OCI-LY1 (cell line): Measurements from ENCODE around the gene KRCC1.

Experiments used
- H2AFZ ChIP-seq: fragments of 200-600 bp; sonication (generic), shearing (Covaris generic); 2 replicates; pipeline ENCODE4 v1.6.0; 2014; ENCODE audit warnings: antibody characterized with exemption, mild to moderate bottlenecking, low read length
- H3F3A ChIP-seq: fragments of 200-600 bp; sonication (generic), shearing (Covaris generic); 2 replicates; pipeline ENCODE4 v1.6.0; 2014; ENCODE audit warnings: mild to moderate bottlenecking, antibody characterized with exemption, low read length, moderate library complexity; ENCODE audit not compliant: insufficient read depth
- H3K27ac ChIP-seq: fragments of 200-600 bp; sonication (generic); 2 replicates; pipeline ENCODE4 v1.5.1; 2014; ENCODE audit warnings: low read length, mixed run types, mild to moderate bottlenecking, low read depth; ENCODE audit not compliant: poor library complexity, severe bottlenecking
- H3K27me3 ChIP-seq: fragments of 200-600 bp; sonication (generic); 2 replicates; pipeline ENCODE4 v1.6.0; 2014; ENCODE audit warnings: antibody characterized with exemption, mild to moderate bottlenecking, low read length, moderate library complexity; ENCODE audit not compliant: insufficient read depth
- H3K36me3 ChIP-seq: fragments of 200-600 bp; sonication (generic); 2 replicates; pipeline ENCODE4 v1.6.1; 2014; ENCODE audit warnings: mild to moderate bottlenecking, antibody characterized with exemption, low read length, moderate library complexity, mixed read lengths; ENCODE audit not compliant: insufficient read depth
- H3K4me1 ChIP-seq: fragments of 200-600 bp; sonication (generic); 2 replicates; pipeline ENCODE4 v1.5.1; 2014; ENCODE audit warnings: mild to moderate bottlenecking, low read length, moderate library complexity; ENCODE audit not compliant: insufficient read depth, severe bottlenecking
- H3K4me2 ChIP-seq: fragments of 200-600 bp; sonication (generic), shearing (Covaris generic); 2 replicates; pipeline ENCODE4 v1.6.1; 2014; ENCODE audit warnings: low read length
- H3K4me3 ChIP-seq: fragments of 200-600 bp; sonication (generic); 2 replicates; pipeline ENCODE4 v1.5.1; 2014; ENCODE audit warnings: low read length, low read depth, mild to moderate bottlenecking, mixed read lengths; ENCODE audit not compliant: poor library complexity, severe bottlenecking
- H3K79me2 ChIP-seq: fragments of 200-600 bp; shearing (Covaris generic); 2 replicates; pipeline ENCODE4 v1.6.1; 2016; ENCODE audit warnings: mixed run types, low read length, mixed read lengths; ENCODE audit not compliant: insufficient read depth
- H3K9ac ChIP-seq: fragments of 200-600 bp; sonication (generic), shearing (Covaris generic); 2 replicates; pipeline ENCODE4 v1.6.1; 2014; ENCODE audit warnings: mild to moderate bottlenecking, low read length, mixed read lengths
- H3K9me2 ChIP-seq: fragments of 200-600 bp; sonication (generic), shearing (Covaris generic); 2 replicates; pipeline ENCODE4 v1.6.1; 2014; ENCODE audit warnings: low read depth, mild to moderate bottlenecking, low read length, mixed read lengths
- H3K9me3 ChIP-seq: fragments of 200-600 bp; shearing (Covaris generic); 2 replicates; pipeline ENCODE4 v1.6.1; 2014; ENCODE audit warnings: low read length, mixed read lengths
- H4K20me1 ChIP-seq: fragments of 200-600 bp; sonication (generic), shearing (Covaris generic); 2 replicates; pipeline ENCODE4 v1.6.0; 2016; ENCODE audit warnings: mild to moderate bottlenecking, low read length; ENCODE audit not compliant: insufficient read depth
- CTCF ChIP-seq: fragments of 200-600 bp; sonication (generic), shearing (Covaris generic); IDR thresholded peaks from 2 replicates; pipeline ENCODE4 v1.5.1; 2017; ENCODE audit warnings: mild to moderate bottlenecking, antibody characterized with exemption, low read length, moderate library complexity, mixed read lengths
- EZH2 ChIP-seq: fragments of 200-600 bp; sonication (generic), shearing (Covaris generic); IDR thresholded peaks from 2 replicates; pipeline ENCODE4 v1.8.0; 2017; ENCODE audit warnings: borderline replicate concordance, mixed run types, mild to moderate bottlenecking, antibody characterized with exemption, low read length, moderate library complexity, mixed read lengths

Gene KRCC1

GRCh38 chr2:88054782-88055370, 707 bp downstream of the KRCC1 start:
- Histone ChIP-seq H3K4me2 (peak overlapping the region; percentile 85), H3K27me3 (no peaks in the 10 kb centered on the region), H3K79me2 (peaks cover 24% of the 10 kb centered on the region), H3K4me1 (peaks cover 28% of the 10 kb centered on the region), H2AFZ (no peak overlapping the region), H4K20me1 (no peaks in the 10 kb centered on the region), H3K9me2 (no peaks in the 10 kb centered on the region), H3K4me3 (peak overlapping the region; percentile 89), H3K36me3 (peaks cover 27% of the 10 kb centered on the region), H3F3A (no peaks in the 10 kb centered on the region), H3K9me3 (no peaks in the 10 kb centered on the region), H3K9ac (peak overlapping the region; percentile 91), H3K27ac (peak overlapping the region; percentile 33)
- TF ChIP-seq CTCF (no peak), EZH2 (no peak)

GRCh38 chr2:88053934-88054781, 1.4 kb downstream of the KRCC1 start:
- Histone ChIP-seq H3K9me3 (no peaks in the 10 kb centered on the region), H3K4me3 (peak overlapping the region; percentile 89), H3K4me2 (peak overlapping the region; percentile 85), H3K4me1 (peaks cover 28% of the 10 kb centered on the region), H3K27me3 (no peaks in the 10 kb centered on the region), H3K9me2 (no peaks in the 10 kb centered on the region), H3K27ac (peak overlapping the region; percentile 33), H3K36me3 (peaks cover 33% of the 10 kb centered on the region), H3K79me2 (peaks cover 24% of the 10 kb centered on the region), H3F3A (no peaks in the 10 kb centered on the region), H2AFZ (no peak overlapping the region), H3K9ac (peak overlapping the region; percentile 91), H4K20me1 (no peaks in the 10 kb centered on the region)
- TF ChIP-seq CTCF (no peak), EZH2 (no peak)

- no peaks in the 10 kb centered on the region for H3K9me3 ChIP-seq
- H3K4me2 ChIP-seq = peak overlapping the region; percentile 85
- TF ChIP-seq EZH2 (no peak), CTCF (no peak)
- no peaks in the 10 kb centered on the region for H3K9me2 ChIP-seq
- H4K20me1 ChIP-seq = no peaks in the 10 kb centered on the region
- H3K4me3 ChIP-seq = peak overlapping the region; percentile 6
- H3K79me2 ChIP-seq = peaks cover 24% of the 10 kb centered on the region
- H3K36me3 ChIP-seq = peaks cover 39% of the 10 kb centered on the region
- peaks cover 28% of the 10 kb centered on the region for H3K4me1 ChIP-seq
- no peak overlapping the region for H2AFZ ChIP-seq
- H3F3A ChIP-seq = no peaks in the 10 kb centered on the region
- no peak overlapping the region for H3K27ac ChIP-seq
- H3K9ac ChIP-seq = peak overlapping the region; percentile 91; the same call in 1 of the 2 replicates
- H3K27me3 ChIP-seq = no peaks in the 10 kb centered on the region
Measured at GRCh38 chr2:88053296-88053695, 2.3 kb downstream of the KRCC1 start.
